GM03348 (cell line): ENCODE data around the gene NPHP1.
"Not testable (repeated sequence)": the region's sequence is repeated elsewhere in the genome, so short reads cannot be mapped to it uniquely, and the experiment has no call there.

Experiments
- DNase-seq: peaks from one replicate; pipeline ENCODE4 v3.0.0; 2012; ENCODE audit warnings: low spot score

The NPHP1 gene

DNA sequence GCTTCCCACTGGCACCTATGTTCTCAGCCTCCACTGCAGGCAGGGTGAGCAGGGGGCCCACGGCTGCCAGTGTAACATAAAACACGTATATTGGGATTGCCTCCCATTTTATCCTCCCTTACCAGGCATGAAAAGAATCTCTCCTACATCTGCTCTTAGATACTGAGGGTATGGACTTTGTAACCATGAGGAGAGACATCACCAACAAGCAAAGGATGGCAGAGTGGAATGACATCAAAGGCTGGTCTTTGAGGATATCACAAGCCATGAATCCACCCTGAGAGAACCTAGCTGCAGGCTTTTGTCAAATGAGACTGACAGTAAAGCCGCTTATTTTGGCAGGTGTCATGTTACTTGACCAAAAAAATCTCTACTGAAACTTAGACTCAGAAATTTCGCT lies 7.4 kb downstream of the NPHP1 start:
- DNase-seq, result no peak

DNA sequence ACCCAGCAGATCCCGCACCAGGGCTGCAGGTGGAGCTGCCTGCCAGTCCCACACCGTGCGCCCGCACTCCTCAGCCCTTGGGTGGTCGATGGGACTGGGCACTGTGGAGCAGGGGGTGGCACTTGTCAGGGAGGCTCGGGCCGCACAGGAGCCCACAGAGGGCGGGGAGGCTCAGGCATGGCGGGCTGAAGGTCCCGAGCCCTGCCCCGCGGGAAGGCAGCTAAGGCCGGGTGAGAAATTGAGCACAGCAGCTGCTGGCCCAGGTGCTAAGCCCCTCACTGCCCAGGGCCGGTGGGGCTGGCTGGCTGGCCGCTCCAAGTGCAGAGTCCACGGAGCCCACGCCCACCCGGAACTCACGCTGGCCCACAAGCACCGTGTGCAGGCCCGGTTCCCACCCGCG lies 14.6 kb downstream of the NPHP1 start:
- DNase-seq, result not testable (repeated sequence)

DNA sequence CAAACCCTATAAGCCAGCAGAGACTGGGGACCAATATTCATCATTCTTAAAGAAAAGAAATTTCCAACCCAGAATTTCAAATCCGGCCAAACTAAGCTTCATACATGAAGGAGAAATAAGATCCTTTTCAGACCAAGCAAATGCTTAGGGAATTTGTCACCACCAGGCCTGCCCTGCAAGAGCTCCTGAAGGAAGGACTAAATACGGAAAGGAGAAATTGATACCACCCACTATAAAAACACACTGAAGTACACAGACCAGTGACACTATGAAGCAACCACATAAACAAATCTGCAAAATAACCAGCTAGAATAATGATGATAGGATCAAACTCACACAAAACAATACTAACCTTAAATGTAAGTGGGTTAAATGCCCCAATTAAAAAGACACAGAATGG lies 22.4 kb downstream of the NPHP1 start:
- no peak for DNase-seq

DNA sequence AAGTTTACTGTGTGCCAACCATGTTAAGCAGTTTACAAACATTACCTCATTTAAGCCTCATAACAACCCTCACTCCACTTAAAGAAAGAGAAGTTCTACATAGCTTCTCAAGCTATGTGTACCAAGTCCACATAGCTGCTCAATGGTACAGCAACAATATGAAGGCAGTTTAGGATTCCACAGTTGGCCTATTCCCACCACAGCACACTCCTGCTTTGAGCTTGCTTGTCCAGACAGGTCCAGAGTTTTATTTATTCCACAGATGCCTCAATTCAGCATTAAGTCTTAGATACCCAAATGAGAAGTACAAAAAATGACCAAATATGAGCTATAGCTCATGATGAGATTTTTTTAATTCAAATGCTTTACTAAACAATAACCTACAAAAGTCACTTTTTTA lies 24.8 kb downstream of the NPHP1 start:
- no peak for DNase-seq

DNA sequence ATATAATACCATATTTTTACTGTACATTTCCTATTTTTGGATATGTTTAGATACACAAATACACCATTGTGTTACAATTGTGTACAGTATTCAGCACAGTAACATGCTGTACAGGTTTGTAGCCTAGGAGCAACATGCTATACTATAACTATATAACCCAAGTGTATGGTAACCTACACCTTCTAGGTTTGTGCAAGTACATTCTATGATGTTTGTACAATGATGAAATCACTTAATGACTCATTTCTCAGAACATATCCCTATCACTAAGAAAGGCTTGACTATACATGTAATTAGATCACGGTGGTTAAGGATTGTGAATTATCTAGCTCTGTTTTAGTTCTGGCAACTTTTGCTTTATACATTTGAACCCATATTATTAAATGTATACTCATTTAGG lies 31.3 kb downstream of the NPHP1 start:
- no peak for DNase-seq

DNA sequence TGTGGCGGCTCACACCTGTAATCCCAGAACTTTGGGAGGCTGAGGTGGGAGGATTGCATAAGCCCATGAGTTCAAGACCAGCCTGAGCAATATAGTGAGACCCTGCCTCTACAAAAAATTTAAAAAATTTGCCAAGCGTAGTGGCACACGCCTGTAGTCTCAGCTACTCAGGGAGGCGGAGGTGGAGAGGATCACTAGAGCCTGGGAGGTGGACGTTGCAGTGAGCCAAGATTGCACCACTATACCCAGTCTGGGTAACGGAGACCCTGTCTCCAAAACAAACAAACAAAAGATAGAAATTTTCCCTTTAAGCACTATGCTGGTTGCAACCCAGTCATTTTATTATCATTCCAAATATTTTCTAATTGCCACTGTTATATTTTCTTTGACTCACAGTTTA lies 32.3 kb downstream of the NPHP1 start:
- DNase-seq, result no peak

DNA sequence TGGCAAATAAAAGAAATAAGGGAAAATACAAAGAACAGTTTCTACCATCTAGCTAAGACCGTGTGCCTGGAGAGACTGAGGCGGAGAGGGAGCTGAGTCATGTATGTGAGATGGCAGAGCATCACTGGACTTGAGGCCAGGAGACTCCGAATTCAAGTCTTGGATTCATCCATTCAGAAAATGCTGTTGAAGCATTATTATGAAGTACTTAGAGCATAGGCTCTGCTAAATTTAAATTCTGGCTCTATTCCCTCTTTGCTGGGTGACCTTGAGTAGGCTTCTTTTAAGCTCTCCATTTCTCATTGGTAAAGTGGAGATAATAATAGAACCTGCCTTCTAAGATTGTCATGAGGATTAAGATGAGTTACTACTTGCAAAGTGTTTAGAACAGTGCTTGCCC lies 34.7 kb downstream of the NPHP1 start:
- DNase-seq, result no peak

DNA sequence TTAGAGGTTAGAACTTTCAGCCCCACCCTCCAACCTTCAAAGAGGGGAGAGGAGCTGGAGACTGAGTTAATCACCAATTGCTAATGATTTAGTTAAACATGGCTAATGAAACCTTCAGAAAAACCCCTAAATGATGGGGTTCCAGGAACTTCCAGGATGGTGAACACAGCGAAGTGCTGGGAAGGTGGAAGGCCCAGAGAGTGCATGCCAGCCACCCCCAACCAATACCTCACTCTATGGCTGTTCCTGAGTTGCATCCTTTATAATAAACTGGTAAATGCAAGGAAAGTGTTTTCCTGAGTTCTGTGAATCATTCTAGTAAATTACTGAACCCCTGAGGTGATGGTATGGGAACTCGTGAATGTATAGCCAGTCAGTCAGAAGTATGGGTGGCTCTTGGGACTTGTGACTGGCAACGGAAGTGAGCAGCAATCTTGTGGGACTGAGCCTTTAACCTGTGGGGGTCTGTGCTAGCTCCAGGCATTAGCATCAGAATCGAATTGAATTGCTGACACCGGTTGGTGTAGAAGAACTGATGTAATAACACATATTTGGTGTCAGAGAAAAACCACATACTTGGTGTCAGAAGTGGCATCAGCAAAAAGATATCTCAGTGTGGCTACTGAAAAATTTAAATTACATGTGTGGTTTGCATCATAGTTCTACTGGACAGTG lies 37.4 kb downstream of the NPHP1 start:
- DNase-seq, result no peak

DNA sequence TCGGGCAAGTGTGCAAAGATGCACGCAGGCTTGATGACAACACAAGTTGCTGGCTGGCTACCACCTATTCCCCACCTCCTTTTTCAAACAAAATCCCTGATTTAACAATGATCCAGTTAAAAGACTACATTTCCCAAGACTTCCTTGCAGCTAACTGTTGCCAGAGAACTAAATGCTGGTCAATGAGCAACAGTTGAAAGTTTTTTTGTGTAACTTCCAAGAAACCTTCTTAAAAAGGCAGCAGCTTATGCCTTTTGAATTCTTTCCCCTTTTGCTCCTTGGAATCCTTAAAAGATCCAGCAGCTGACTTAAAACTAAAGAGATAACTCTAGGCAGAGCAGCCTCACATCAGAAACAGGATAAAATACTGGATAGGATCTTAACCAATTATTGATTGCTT lies 38.5 kb downstream of the NPHP1 start:
- peak; percentile 2 for DNase-seq

DNA sequence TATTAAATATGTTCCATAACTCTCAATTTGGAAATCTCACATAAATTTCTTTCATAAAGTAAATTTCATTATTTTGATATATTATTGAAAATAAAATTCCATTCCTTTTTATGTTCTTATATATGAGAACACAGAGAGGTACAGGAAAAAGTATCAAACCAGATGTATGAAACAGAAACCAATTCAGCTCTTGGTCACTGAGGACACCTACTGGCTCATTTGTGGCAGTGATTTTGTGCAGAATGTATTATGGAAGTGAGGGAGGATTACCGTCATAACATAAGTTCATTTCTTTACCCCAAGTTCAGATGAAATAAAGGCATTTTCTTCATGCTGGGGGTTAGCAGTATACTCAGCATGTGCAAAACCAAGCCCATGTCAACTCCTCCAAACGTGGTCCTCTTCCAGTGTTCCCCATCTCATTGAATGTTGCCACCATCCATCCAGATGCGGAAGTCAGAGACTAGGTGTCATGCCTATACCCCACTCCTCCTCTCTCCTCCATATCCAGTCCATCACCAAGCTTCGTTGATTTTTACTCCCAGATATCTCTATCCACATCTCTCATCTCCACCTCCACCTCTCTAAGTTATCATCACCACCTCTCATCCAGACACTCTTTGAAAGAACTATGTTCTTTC lies 47.5 kb downstream of the NPHP1 start:
- DNase-seq, result peak; percentile 44

DNA sequence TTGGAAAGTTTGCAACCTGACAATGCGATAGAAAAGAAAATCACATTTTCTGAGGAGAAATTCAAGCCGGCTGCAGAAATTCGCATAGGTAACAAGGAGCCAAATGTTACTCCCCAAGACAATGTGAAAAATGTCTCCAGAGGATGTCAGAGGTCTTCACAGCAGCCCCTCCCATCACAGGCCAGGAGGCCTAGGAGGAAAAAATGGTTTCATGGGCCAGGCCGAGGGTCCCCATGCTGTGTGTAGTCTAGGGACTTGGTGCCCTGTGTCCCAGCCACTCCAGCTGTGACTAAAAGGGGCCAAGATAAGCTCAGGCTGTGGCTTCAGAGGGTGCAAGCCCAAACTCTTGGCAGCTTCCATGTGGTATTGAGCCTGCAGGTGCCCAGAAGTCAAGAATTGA lies 50.0 kb downstream of the NPHP1 start:
- not testable (repeated sequence) for DNase-seq

DNA sequence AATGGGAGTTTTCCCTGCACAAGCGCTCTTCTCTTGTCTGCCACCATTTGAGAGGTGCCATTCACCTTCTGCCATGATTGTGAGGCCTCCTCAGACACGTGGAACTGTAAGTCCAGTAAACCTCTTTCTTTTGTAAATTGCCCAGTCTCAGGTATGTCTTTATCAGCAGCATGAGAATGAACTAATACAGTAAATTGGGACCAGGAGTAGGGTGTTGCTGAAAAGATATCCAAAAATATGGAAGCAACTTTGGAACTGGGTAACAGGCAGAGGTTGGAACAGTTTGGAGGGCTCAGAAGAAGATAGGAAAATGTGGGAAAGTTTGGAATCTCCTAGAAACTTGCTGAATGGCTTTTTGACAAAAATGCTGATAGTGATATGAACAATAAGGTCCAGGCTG lies 50.6 kb downstream of the NPHP1 start:
- not testable (repeated sequence) for DNase-seq

DNA sequence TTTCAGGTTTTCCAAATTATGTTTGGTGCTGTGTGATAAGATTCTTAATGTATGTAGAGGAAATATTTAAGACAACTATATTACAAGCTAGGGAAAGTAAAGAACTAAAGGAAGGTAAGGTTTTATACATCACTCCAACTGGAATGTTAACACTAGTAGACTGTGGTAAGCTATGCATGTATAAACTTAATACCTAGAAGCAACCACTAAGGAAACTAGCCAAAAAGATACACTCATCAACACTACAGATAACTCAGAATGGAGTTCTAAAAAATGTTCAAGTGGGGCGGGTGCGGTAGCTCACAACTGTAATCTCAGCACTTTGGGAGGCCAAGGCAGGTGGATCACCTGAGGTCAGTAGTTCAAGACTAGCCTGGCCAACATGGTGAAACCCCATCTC lies 51.4 kb downstream of the NPHP1 start:
- DNase-seq, result no peak

DNA sequence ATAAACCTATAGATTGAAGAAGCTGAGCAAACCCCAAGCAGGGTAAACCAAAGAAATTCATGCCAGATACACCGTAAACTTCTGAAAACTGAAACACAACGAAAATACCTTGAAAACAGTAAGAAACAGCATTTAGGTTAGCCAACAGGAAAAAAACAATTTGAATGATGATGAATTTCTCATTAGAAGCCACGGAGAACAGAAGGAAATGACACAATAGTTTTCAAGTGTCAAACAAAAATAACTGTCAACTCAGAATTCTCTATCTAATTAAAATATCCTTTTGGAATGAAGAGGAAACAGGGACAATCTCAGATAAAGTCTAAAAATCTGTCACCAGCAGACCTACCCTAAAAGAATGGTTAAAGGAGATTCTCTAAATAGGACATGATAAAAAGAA lies 51.9 kb downstream of the NPHP1 start:
- DNase-seq, result no peak

DNA sequence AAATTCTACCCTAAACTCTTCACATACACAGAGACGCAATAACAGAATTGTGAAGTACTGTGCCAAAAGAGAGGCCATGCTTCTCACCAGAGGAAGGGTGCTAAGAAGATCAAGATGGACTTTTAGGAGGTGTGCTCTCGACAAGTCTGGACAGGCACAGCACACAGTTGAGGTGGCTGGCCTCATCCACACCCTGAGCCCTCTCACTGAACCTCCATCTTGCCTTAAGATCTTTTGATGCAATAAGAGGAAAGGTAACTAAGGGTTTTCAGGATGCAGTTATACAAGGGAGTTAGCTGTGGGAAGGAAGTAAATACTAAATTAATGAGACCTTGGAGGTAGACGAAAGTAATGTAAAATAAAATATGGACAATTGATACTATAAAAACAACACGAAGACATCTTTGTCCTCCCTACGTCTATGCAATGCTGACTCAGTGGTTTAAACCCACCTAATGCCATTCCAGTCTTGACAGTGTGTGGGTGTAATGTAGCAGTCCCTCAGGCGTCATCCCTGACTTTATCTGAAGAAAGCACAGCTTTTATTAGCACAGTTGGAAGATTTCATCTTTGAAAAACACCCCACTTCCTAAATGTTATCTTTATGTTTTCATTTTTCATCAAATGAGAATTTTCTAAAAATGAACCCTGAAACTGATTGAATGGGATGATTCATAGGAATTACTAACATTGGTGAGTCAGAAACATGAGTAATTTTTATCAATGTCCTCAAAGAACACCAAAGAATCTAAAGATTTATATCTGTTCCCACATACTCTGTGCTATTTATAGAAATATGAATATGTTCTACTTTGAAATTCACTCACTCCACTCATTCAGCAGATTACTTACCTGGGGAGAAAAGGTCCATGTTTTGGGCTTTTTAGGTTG lies 55.2 kb downstream of the NPHP1 start:
- DNase-seq, result peak; percentile 33

DNA sequence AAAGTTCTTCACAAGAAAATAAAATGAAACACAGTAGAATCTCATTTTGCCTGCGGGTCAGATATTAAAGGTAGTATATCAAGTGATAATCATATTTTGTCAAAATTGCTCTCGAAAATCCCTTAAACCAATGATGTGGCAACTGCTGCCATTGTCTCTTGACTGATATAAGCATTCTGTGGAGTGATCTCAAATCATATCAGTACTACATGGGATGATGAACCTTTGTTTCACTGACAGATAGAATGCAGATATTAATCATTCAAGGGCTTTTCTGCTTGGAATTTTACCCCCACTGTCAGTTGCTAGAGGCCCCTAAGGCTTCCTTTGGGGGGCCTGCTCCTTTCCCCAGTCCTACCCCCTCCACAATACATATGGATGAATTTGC lies 57.9 kb downstream of the NPHP1 start:
- no peak for DNase-seq

DNA sequence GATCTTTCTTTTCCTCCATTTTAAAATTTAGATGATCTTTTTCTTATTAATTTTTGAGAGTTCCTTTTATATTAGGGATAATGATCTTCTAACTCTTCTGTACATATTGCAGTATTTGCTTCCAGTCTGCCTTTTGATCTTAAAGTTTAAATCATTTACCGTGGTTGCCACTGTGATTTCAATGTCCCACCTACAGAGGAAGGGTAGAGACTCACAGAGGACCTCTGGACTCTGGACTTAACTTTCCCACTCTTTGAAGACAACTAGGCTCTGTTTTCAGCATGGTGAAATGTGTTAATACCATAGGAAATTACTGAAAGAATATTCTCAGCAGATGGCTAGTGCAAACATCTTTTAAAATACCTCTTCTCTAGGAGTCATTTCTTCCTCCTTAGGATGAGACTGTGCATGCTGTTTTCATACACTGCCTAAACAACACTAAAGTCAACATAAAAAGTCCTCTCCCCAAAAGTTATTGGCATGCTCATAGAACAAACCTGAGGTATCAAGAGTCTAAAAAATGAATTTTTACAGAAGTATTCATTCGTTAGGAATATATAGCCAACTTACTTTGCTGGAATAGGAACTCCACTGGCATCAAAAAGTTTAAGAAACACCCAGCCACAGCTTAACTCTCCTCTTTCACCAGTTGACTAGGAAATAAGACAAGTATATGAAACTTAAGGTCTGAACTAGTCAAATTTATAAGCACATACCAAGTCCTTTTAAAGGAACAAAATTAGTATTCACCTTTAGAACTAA lies 58.4 kb downstream of the NPHP1 start:
- no peak for DNase-seq

DNA sequence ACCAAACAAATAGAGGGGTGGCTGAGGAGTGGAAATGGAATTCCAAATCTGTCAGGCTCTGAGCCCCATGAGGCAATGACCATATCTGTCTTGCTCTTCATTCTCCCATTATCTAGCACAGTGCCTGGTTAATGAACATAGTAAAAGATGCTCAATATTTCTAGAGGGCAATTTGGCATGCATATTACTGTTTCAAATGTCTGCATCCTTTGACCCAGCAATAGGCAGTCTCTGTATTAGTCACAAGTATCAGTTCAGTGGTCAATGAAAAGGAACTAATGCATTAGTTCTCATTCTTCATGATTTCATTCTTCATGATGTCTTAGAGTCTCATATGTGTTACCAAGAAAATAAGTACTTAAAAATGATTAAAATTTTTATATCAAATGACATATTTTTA lies 60.8 kb downstream of the NPHP1 start:
- DNase-seq, result no peak

DNA sequence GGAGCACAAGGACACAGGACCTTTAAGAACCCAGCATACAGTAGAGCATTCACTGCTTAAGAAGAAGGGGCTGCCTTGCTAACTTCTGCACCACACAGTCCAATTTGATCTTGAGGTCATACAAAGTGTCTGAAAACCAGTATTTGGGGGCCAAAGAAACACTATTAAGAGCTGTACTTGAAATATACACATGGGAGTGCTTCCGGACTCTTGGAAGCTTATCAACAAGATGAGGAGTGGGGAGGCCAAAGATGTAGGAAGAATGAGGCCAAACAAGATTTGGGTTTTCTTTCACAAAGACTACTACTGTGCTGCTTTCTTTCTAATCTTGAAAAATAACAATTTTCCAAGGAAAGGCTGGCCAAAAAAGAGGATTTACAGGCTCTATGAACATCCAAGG lies 64.4 kb downstream of the NPHP1 start:
- DNase-seq, result no peak

DNA sequence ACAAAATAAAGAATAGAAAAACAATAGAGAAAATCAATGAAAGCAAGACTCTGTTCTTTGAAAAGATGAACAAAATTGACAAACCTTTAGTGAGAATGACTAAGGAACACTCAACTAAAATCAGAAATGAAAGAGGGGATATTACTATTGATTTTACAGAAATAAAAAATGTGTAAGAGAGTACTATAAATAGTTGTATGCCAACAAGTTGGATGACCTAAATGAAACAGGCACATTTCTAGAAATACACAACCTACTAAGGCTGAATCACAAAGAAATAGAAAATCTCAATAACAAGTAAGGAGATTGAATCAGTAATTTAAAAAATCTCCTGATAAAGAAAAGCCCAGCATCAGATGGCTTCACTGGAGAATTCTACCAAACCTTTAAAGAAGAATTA lies 70.8 kb downstream of the NPHP1 start:
- no peak for DNase-seq

DNA sequence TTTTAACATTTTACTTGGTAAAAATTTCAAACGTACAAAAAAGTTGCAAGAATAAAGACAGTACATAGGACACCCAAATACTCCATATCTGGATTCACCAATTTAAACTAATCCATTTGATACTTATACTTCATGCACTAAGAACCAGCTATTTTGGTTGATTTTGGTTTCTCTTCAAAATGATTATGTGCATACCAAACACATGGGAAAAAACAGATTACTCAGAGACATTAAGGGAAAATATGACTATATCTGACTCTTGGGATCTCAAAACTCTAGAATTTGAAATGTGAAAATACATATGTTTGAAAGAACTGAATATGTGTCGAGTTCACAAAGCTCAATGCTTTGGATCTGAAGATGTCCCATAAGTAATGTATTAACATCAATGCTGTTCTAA lies 73.6 kb downstream of the NPHP1 start:
- no peak for DNase-seq

DNA sequence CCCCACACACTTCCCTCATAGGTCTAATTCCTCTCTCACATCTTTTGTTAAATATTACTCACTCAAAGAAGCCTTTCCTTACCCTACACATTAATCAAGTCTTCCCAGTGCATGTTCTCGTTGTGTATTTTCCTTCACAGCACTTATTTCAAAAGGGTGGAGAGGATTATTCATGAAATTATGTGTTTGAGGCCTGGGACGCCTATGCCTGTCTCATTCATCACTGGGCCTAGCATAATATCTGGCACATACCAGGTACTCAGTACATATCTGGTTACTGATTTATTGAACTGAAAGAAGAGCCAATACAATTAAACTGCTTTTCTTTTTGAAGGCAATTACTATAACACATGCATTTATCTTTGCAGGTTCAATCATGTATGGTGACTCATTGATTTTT lies 74.1 kb downstream of the NPHP1 start:
- no peak for DNase-seq

DNA sequence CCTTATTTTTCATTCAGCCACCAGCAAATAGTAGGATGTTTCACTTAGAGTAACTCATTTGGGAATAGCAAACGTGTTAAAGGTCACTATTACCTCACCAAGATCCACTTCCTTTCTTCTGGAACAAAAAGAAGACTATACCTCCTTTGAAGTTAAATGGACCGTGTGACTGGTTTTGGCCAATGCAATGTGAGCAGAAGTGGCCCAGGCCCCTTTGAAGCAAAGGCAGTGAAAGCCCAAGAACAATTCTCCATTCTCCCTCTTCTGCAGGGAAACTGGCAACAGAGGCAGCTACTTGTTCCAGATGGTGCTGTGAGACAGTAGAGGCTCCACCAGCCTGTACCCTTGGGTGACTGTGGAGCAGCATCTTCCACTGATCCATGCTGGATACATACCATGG lies 77.9 kb downstream of the NPHP1 start:
- DNase-seq, result no peak
